T-helper 2 cell treated with Interferon-gamma antibody and Interleukin-4, amounts not matched to agents 5 μg/mL and 100 μg/mL, for 36 hours (primary cell): Measurements from ENCODE around the gene METTL27.

ENCODE experiments used
- DNase-seq: peaks from one replicate; pipeline ENCODE4 v3.0.0; 2021; ENCODE audit warnings: low spot score
- H3K27ac Mint-ChIP-seq: one replicate; pipeline ENCODE4 v1.8.0; 2021; ENCODE audit warnings: mild to moderate bottlenecking, mixed read lengths
- H3K27me3 Mint-ChIP-seq: one replicate; pipeline ENCODE4 v1.8.0; 2021; ENCODE audit warnings: low read depth, mixed read lengths
- H3K36me3 Mint-ChIP-seq: one replicate; pipeline ENCODE4 v1.8.0; 2021; ENCODE audit warnings: low read depth, mixed read lengths
- H3K4me1 Mint-ChIP-seq: one replicate; pipeline ENCODE4 v1.8.0; 2021; ENCODE audit warnings: low read depth, mixed read lengths
- H3K4me3 Mint-ChIP-seq: one replicate; pipeline ENCODE4 v1.8.0; 2022; ENCODE audit warnings: mild to moderate bottlenecking, moderate library complexity, mixed read lengths
- H3K9me3 Mint-ChIP-seq: one replicate; pipeline ENCODE4 v1.8.0; 2021; ENCODE audit warnings: mixed read lengths

The METTL27 gene

GRCh38 chr7:73876973-73877372, 34.7 kb upstream of the METTL27 start:
- no peaks in the 10 kb centered on the region for H3K9me3 Mint-ChIP-seq
- no peak overlapping the region for H3K4me3 Mint-ChIP-seq
- DNase-seq, result no peak
- H3K4me1 Mint-ChIP-seq, result no peaks in the 10 kb centered on the region
- no peaks in the 10 kb centered on the region for H3K27me3 Mint-ChIP-seq
- no peaks in the 10 kb centered on the region for H3K36me3 Mint-ChIP-seq
- H3K27ac Mint-ChIP-seq, result no peak overlapping the region

- H3K4me3 Mint-ChIP-seq, result no peak overlapping the region
- no peaks in the 10 kb centered on the region for H3K9me3 Mint-ChIP-seq
- H3K27ac Mint-ChIP-seq, result no peak overlapping the region
Measured at GRCh38 chr7:73876361-73876760, 34.0 kb upstream of the METTL27 start.

GRCh38 chr7:73872056-73872908, 30.0 kb upstream of the METTL27 start:
- H3K4me1 Mint-ChIP-seq, result no peaks in the 10 kb centered on the region
- no peaks in the 10 kb centered on the region for H3K36me3 Mint-ChIP-seq
- DNase-seq, result no peak
- H3K9me3 Mint-ChIP-seq, result no peaks in the 10 kb centered on the region
- H3K4me3 Mint-ChIP-seq, result no peak overlapping the region
- no peak overlapping the region for H3K27ac Mint-ChIP-seq
- no peaks in the 10 kb centered on the region for H3K27me3 Mint-ChIP-seq

More at GRCh38 chr7:73876361-73876760, 34.0 kb upstream of the METTL27 start:
- Mint-ChIP-seq H3K27me3 (no peaks in the 10 kb centered on the region), H3K4me1 (no peaks in the 10 kb centered on the region), H3K36me3 (no peaks in the 10 kb centered on the region)
- DNase-seq, result no peak

- no peak for DNase-seq
- H3K4me1 Mint-ChIP-seq, result no peaks in the 10 kb centered on the region
- no peaks in the 10 kb centered on the region for H3K27me3 Mint-ChIP-seq
- no peak overlapping the region for H3K4me3 Mint-ChIP-seq
- no peaks in the 10 kb centered on the region for H3K36me3 Mint-ChIP-seq
- no peak overlapping the region for H3K27ac Mint-ChIP-seq
- no peaks in the 10 kb centered on the region for H3K9me3 Mint-ChIP-seq
Measured at GRCh38 chr7:73871163-73872011, 29.1 kb upstream of the METTL27 start.

GRCh38 chr7:73870041-73870492, 27.8 kb upstream of the METTL27 start:
- Mint-ChIP-seq H3K4me3 (no peak overlapping the region), H3K27me3 (no peaks in the 10 kb centered on the region), H3K36me3 (no peaks in the 10 kb centered on the region), H3K4me1 (no peaks in the 10 kb centered on the region), H3K9me3 (no peaks in the 10 kb centered on the region), H3K27ac (no peak overlapping the region)
- DNase-seq, result no peak

GRCh38 chr7:73869011-73869798, 26.9 kb upstream of the METTL27 start:
- no peak for DNase-seq
- no peak overlapping the region for H3K27ac Mint-ChIP-seq
- no peaks in the 10 kb centered on the region for H3K36me3 Mint-ChIP-seq
- H3K27me3 Mint-ChIP-seq, result no peaks in the 10 kb centered on the region
- H3K4me3 Mint-ChIP-seq, result no peak overlapping the region
- no peaks in the 10 kb centered on the region for H3K4me1 Mint-ChIP-seq
- H3K9me3 Mint-ChIP-seq, result no peaks in the 10 kb centered on the region

- no peak for DNase-seq
- no peaks in the 10 kb centered on the region for H3K4me1 Mint-ChIP-seq
- H3K36me3 Mint-ChIP-seq, result no peaks in the 10 kb centered on the region
- peak overlapping the region; percentile 29 for H3K27ac Mint-ChIP-seq
- no peaks in the 10 kb centered on the region for H3K9me3 Mint-ChIP-seq
- no peaks in the 10 kb centered on the region for H3K27me3 Mint-ChIP-seq
- no peak overlapping the region for H3K4me3 Mint-ChIP-seq
Measured at GRCh38 chr7:73866446-73866767, 24.1 kb upstream of the METTL27 start.

- DNase-seq, result no peak
- H3K36me3 Mint-ChIP-seq, result no peaks in the 10 kb centered on the region
Measured at GRCh38 chr7:73865738-73866445, 23.6 kb upstream of the METTL27 start.

GRCh38 chr7:73864981-73865711, 22.8 kb upstream of the METTL27 start:
- DNase-seq, result no peak
- no peaks in the 10 kb centered on the region for H3K27me3 Mint-ChIP-seq
- no peaks in the 10 kb centered on the region for H3K4me1 Mint-ChIP-seq
- no peak overlapping the region for H3K27ac Mint-ChIP-seq
- H3K36me3 Mint-ChIP-seq, result no peaks in the 10 kb centered on the region
- no peak overlapping the region for H3K4me3 Mint-ChIP-seq
- no peaks in the 10 kb centered on the region for H3K9me3 Mint-ChIP-seq

More at GRCh38 chr7:73865738-73866445, 23.6 kb upstream of the METTL27 start:
- H3K4me1 Mint-ChIP-seq, result no peaks in the 10 kb centered on the region
- H3K9me3 Mint-ChIP-seq, result no peaks in the 10 kb centered on the region
- H3K4me3 Mint-ChIP-seq, result no peak overlapping the region
- H3K27ac Mint-ChIP-seq, result peak overlapping the region; percentile 29
- H3K27me3 Mint-ChIP-seq, result no peaks in the 10 kb centered on the region

- H3K27me3 Mint-ChIP-seq, result peaks cover 13% of the 10 kb centered on the region
- H3K9me3 Mint-ChIP-seq, result no peaks in the 10 kb centered on the region
- H3K4me1 Mint-ChIP-seq, result no peaks in the 10 kb centered on the region
- H3K4me3 Mint-ChIP-seq, result no peak overlapping the region
- H3K27ac Mint-ChIP-seq, result no peak overlapping the region
- H3K36me3 Mint-ChIP-seq, result no peaks in the 10 kb centered on the region
- DNase-seq, result no peak
Measured at GRCh38 chr7:73861305-73861704, 19.0 kb upstream of the METTL27 start.

- Mint-ChIP-seq H3K27me3 (peaks cover 15% of the 10 kb centered on the region), H3K36me3 (no peaks in the 10 kb centered on the region), H3K27ac (no peak within 1 kb of the TSS), H3K9me3 (no peaks in the 10 kb centered on the region), H3K4me1 (no peaks in the 10 kb centered on the region), H3K4me3 (no peak within 1 kb of the TSS)
- DNase-seq, result no peak
Measured at GRCh38 chr7:73860859-73861258, 18.5 kb upstream of the METTL27 start, which contains the start of gene TMEM270. TMEM270 (plus strand) TSS chr7:73861159; CDS start chr7:73861195, 36 bp downstream.

- Mint-ChIP-seq H3K4me1 (peaks cover 3% of the 10 kb centered on the region), H3K4me3 (no peak overlapping the region), H3K27ac (no peak overlapping the region), H3K9me3 (no peaks in the 10 kb centered on the region), H3K36me3 (no peaks in the 10 kb centered on the region), H3K27me3 (peaks cover 29% of the 10 kb centered on the region)
- DNase-seq, result no peak
Measured at GRCh38 chr7:73858807-73859206, 16.5 kb upstream of the METTL27 start.

- Mint-ChIP-seq H3K4me3 (no peak overlapping the region), H3K4me1 (peaks cover 3% of the 10 kb centered on the region), H3K9me3 (no peaks in the 10 kb centered on the region), H3K27ac (no peak overlapping the region), H3K36me3 (no peaks in the 10 kb centered on the region), H3K27me3 (peaks cover 36% of the 10 kb centered on the region)
- DNase-seq, result no peak
Measured at GRCh38 chr7:73856941-73857340, 14.6 kb upstream of the METTL27 start.
